SU-DHL-6 (cell line): Measurements from ENCODE around the gene NOCT.
"Not testable (repeated sequence)": the region's sequence is repeated elsewhere in the genome, so short reads cannot be mapped to it uniquely, and the experiment has no call there.

Experiments
- EZH2phosphoT487 ChIP-seq: fragments of 200-600 bp; sonication (generic), shearing (Covaris generic); conservative IDR thresholded peaks from 2 replicates; pipeline ENCODE4 v1.6.1; 2018; ENCODE audit warnings: mild to moderate bottlenecking, antibody characterized with exemption, low read length, moderate library complexity, mixed read lengths
- TF ChIP-seq, protein P1 (sequence below): fragments of 200-600 bp; sonication (generic); IDR thresholded peaks from one replicate; pipeline ENCODE4 v1.5.1; 2017; ENCODE audit warnings: antibody characterized with exemption, mild to moderate bottlenecking, low read length, moderate library complexity; ENCODE audit not compliant: insufficient read depth, poor library complexity, severe bottlenecking

- TF ChIP-seq, protein P1, sequence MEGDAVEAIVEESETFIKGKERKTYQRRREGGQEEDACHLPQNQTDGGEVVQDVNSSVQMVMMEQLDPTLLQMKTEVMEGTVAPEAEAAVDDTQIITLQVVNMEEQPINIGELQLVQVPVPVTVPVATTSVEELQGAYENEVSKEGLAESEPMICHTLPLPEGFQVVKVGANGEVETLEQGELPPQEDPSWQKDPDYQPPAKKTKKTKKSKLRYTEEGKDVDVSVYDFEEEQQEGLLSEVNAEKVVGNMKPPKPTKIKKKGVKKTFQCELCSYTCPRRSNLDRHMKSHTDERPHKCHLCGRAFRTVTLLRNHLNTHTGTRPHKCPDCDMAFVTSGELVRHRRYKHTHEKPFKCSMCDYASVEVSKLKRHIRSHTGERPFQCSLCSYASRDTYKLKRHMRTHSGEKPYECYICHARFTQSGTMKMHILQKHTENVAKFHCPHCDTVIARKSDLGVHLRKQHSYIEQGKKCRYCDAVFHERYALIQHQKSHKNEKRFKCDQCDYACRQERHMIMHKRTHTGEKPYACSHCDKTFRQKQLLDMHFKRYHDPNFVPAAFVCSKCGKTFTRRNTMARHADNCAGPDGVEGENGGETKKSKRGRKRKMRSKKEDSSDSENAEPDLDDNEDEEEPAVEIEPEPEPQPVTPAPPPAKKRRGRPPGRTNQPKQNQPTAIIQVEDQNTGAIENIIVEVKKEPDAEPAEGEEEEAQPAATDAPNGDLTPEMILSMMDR: not testable (repeated sequence)
- TF ChIP-seq EZH2phosphoT487: not testable (repeated sequence)
Measured at GRCh38 chr4:139059026-139059425, 43.4 kb downstream of the NOCT start.
